Measurements from ENCODE around the gene THAP5.

DNA sequence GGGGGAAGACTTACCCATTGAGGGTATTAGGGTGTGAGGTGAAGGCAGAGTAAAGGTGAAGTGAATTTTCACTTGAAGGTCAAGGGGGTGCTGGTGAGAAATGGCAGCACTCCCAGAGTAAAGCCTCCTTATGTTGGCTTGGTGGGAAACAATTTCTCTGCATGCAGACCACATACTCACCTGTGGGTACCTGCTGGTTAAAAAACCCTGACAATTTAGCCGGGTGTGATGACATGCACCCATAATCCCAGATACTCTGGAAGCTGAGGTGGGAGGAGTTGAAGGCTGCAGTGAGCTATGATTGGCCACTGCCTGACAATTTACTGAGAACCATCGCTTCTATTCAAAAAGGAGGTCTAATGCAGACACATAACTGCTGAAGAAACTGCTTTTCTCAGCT is 5.7 kb upstream of the THAP5 start:
- TF ChIP-seq CTCF (IDR thresholded peaks at IDR 0.05) (no peak), POLR2A (IDR thresholded peaks at IDR 0.05) (no peak)

Data from thyroid gland (tissue), 4 donors.